ENCODE results near the gene CNOT10. TPM values are rescaled to one million over a fixed set of nuclear protein-coding genes. Genes with fewer than 3 reads are reported as not detected.
A peak's percentile ranks its signal among the peaks of the same experiment; 100 is the strongest.
"Not testable (repeated sequence)": the region's sequence is repeated elsewhere in the genome, so short reads cannot be mapped to it uniquely, and the experiment has no call there.

The CNOT10 gene
- total RNA-seq, 1 donor from 2014 or later: 28.7 TPM

- Histone ChIP-seq H3K9me3 (no peaks in the 10 kb centered on the region), H3K4me3 (no peak overlapping the region), H3K27me3 (no peaks in the 10 kb centered on the region), H3K4me1 (no peaks in the 10 kb centered on the region), H3K36me3 (peaks cover 0 to 33% of the 10 kb centered on the region in 2 donors), H3K27ac (no peak overlapping the region)
- no peak for DNase-seq (ENCODE audit: extremely low spot score in 2 of 2)
- TF ChIP-seq POLR2A (IDR thresholded peaks at IDR 0.05): no peak
- no peak for TF ChIP-seq CTCF (IDR thresholded peaks at IDR 0.05)
- no peak for TF ChIP-seq POLR2AphosphoS5 (IDR thresholded peaks at IDR 0.05; ENCODE audit: insufficient read depth in 1 of 2, low read depth in 1 of 2)
- intact Hi-C loops (cut with DNase I): no loop called here
These were observed 34.9 kb downstream of the CNOT10 start for GRCh38 chr3:32719931-32720330.

GRCh38 chr3:32725721-32726120 is 40.7 kb downstream of the CNOT10 start:
- no peak overlapping the region for H3K4me3 ChIP-seq

DNA sequence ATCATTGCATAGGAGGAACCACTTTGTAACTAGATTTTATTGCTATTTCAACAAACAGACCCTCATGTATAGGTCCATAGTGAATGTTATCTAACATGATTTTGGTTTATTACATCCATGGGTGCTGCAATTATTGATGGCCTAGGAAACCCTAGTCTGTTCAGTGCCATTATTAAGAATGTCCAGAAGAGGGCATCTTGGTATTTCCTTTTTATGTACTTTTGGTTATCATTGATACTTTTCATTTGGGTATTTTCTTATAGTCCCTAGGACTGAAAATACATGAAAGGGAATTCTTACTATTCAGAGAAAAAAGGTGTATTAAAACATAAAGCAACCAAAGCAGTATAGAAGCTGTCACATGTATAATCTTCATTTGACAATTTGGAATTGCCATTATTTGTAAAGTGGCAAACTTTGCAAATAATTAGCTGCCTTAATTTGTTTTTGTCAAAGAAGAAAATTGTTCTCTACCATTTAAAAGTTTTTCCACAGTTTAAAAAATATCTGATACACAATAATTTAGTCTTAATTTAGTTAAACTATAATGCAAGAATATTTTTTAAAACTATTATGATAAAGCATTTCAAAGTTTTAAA is 48.7 kb downstream of the CNOT10 start:
- Histone ChIP-seq H3K9me3 (no peaks in the 10 kb centered on the region), H3K36me3 (peaks cover 0 to 21% of the 10 kb centered on the region in 2 donors), H3K27me3 (no peaks in the 10 kb centered on the region), H3K4me1 (no peaks in the 10 kb centered on the region), H3K4me3 (no peak overlapping the region), H3K27ac (no peak overlapping the region)
- DNase-seq (ENCODE audit: extremely low spot score in 2 of 2): no peak
- intact Hi-C loops (cut with DNase I): loop anchor here (1.0 kb wide), 1 partner anchor 38 kb away; no protein-coding TSS in a partner anchor
- TF ChIP-seq CTCF (IDR thresholded peaks at IDR 0.05) (peak in 1 of 3 experiments; percentile 34), POLR2AphosphoS5 (IDR thresholded peaks at IDR 0.05; ENCODE audit: insufficient read depth in 1 of 2, low read depth in 1 of 2) (no peak), POLR2A (IDR thresholded peaks at IDR 0.05) (no peak)

More at GRCh38 chr3:32725721-32726120, 40.7 kb downstream of the CNOT10 start:
- no peak for DNase-seq (ENCODE audit: extremely low spot score in 2 of 2)
- H3K4me1 ChIP-seq: no peaks in the 10 kb centered on the region
- H3K36me3 ChIP-seq: peaks cover 0 to 21% of the 10 kb centered on the region in 2 donors
- H3K9me3 ChIP-seq: no peaks in the 10 kb centered on the region
- intact Hi-C loops (cut with DNase I): no loop called here
- no peaks in the 10 kb centered on the region for H3K27me3 ChIP-seq
- no peak overlapping the region for H3K27ac ChIP-seq
- TF ChIP-seq POLR2A (IDR thresholded peaks at IDR 0.05) (no peak), CTCF (IDR thresholded peaks at IDR 0.05) (no peak), POLR2AphosphoS5 (IDR thresholded peaks at IDR 0.05; ENCODE audit: insufficient read depth in 1 of 2, low read depth in 1 of 2) (no peak)

DNA sequence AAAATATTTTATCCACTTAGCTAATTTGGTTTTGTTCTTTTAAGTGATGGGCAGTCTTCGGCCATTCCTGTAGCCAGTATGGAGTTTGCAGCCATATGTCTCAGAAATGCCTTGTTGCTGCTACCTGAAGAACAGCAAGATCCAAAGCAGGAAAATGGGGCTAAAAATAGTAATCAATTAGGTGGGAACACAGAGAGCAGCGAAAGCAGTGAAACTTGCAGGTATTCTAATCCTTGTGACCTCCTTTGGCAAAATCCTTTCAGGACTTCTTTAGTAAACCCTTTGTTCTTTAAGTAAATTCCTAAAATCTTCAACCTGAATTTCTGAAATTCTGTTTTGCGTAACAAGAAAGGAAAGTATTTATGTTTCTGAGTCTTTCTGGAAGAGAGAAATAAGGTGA is 49.8 kb downstream of the CNOT10 start:
- peaks cover 0 to 22% of the 10 kb centered on the region in 2 donors for H3K36me3 ChIP-seq
- DNase-seq (ENCODE audit: extremely low spot score in 2 of 2): no peak
- no peaks in the 10 kb centered on the region for H3K4me1 ChIP-seq
- no peak overlapping the region for H3K27ac ChIP-seq
- no peaks in the 10 kb centered on the region for H3K27me3 ChIP-seq
- H3K4me3 ChIP-seq: no peak overlapping the region
- intact Hi-C loops (cut with DNase I): loop anchor here (1.0 kb wide), 1 partner anchor 37 kb away; no protein-coding TSS in a partner anchor
- H3K9me3 ChIP-seq: no peaks in the 10 kb centered on the region
- no peak for TF ChIP-seq POLR2AphosphoS5 (IDR thresholded peaks at IDR 0.05; ENCODE audit: insufficient read depth in 1 of 2, low read depth in 1 of 2)
- no peak for TF ChIP-seq CTCF (IDR thresholded peaks at IDR 0.05)
- TF ChIP-seq POLR2A (IDR thresholded peaks at IDR 0.05): no peak

DNA sequence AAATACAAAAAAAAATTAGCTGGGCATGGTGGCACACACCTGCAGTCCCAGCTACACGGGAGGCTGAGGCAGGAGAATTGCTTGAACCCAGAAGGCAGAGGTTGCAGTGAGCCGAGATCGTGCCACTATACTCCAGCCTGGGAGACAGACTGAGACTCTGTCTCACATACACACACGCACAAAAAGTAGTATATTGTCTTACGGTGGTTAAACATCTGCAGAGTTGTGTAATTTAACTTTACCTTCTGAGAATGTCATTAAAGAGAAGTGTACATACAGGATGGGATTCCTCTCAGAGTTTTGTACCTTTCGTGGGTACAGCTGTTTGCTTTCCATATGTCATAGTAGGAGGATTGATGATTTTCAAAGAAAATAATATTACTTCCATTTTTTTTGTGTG is 58.5 kb downstream of the CNOT10 start:
- DNase-seq (ENCODE audit: extremely low spot score in 2 of 2); H3K27ac ChIP-seq; H3K4me1 ChIP-seq; H3K9me3 ChIP-seq; H3K4me3 ChIP-seq; intact Hi-C loops (cut with DNase I); H3K27me3 ChIP-seq: not testable (repeated sequence)
- peaks cover 0 to 18% of the 10 kb centered on the region in 2 donors for H3K36me3 ChIP-seq

Measured in vagina (tissue), 2 donors.